Measurements from ENCODE around the gene FCHO2.
"Not testable (repeated sequence)": the region's sequence is repeated elsewhere in the genome, so short reads cannot be mapped to it uniquely, and the experiment has no call there.

The FCHO2 gene

DNA sequence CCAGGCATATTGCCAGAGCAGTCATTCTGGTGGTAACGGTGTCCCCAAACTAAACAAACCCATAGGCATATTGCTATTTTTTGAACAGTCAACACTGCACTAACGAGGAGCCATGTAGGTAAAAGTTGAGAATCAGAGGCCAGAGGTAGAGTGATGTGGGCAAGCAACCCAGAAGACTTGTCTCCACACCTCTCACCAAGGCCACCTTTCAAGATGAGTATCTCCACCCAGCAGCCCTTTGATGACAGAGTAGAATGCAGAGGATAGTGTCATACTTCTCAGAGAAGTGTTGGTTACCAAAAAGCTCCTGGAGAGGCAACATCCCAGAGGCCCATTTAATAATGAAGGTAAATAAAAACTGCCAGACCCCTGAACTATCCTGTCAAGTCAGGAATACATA lies 63.9 kb downstream of the FCHO2 start:
- DNase-seq: no peak
- in situ Hi-C loops (cut with HindIII; ENCODE audit: low pct_ligation_motif_present, low pct_unique_long_range_greater_than_20kb, low sequenced_read_pairs): no loop called here

- DNase-seq: no peak
- in situ Hi-C loops (cut with HindIII; ENCODE audit: low pct_ligation_motif_present, low pct_unique_long_range_greater_than_20kb, low sequenced_read_pairs): no loop called here
These were observed 66.8 kb downstream of the FCHO2 start for GRCh38 chr5:73022471-73023169.

GRCh38 chr5:73024946-73025544 lies 69.2 kb downstream of the FCHO2 start:
- DNase-seq; in situ Hi-C loops (cut with HindIII; ENCODE audit: low pct_ligation_motif_present, low pct_unique_long_range_greater_than_20kb, low sequenced_read_pairs): not testable (repeated sequence)

DNA sequence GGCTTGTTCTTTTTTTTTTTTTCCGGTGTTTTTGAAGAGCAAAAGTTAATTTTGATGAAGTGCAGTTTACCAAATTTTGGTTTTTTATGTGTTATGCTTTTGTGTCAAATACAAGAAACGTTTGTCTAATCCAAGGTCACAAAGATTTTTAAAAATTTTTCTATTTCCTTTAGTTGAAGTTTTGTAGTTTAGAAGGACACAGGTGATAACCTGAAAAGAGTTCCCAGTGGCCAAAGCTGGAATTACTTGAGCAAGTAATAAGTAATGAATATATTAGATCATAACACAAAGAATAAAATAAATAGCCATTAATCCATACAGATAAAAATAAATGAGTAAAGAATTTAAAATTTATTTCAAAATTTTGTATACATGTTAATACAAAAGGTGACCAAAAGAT lies 71.5 kb downstream of the FCHO2 start:
- peak; percentile 9 for DNase-seq
- in situ Hi-C loops (cut with HindIII; ENCODE audit: low pct_ligation_motif_present, low pct_unique_long_range_greater_than_20kb, low sequenced_read_pairs): no loop called here

GRCh38 chr5:73027816-73028215 lies 72.0 kb downstream of the FCHO2 start:
- in situ Hi-C loops (cut with HindIII; ENCODE audit: low pct_ligation_motif_present, low pct_unique_long_range_greater_than_20kb, low sequenced_read_pairs): no loop called here
- no peak for DNase-seq

DNA sequence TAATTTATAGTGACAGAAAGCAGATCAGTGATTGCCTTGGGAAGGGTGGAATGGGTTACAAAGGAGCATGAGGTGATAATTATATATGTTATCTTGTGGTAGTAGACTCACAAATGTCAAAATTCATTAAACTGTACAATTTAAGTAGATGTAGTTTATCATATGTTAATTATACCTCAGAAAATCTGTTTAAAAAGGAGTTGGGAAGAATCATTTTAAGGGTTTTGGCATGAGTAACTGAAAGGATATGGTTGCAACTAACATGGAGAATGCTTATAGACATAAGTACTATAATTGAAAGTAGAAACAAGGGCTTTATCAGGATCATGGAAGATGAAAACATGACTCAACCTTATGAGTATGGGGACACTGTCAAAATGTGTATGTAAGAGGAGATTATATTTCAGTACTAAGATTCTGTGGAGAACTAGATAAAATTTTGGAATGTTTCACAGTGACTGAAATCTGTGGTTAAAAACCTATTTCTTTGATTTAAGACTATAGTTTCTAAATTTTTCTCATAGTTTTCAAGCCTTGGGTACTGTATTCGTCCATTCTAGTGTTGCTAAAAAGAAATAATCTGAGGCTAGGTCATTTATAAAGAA lies 73.3 kb downstream of the FCHO2 start:
- no peak for DNase-seq
- in situ Hi-C loops (cut with HindIII; ENCODE audit: low pct_ligation_motif_present, low pct_unique_long_range_greater_than_20kb, low sequenced_read_pairs): no loop called here

- DNase-seq: no peak
These were observed 74.7 kb downstream of the FCHO2 start for GRCh38 chr5:73030531-73030930.

GRCh38 chr5:73030995-73031394 lies 75.2 kb downstream of the FCHO2 start:
- DNase-seq: peak; percentile 87
- in situ Hi-C loops (cut with HindIII; ENCODE audit: low pct_ligation_motif_present, low pct_unique_long_range_greater_than_20kb, low sequenced_read_pairs): no loop called here

More at GRCh38 chr5:73030531-73030930, 74.7 kb downstream of the FCHO2 start:
- in situ Hi-C loops (cut with HindIII; ENCODE audit: low pct_ligation_motif_present, low pct_unique_long_range_greater_than_20kb, low sequenced_read_pairs): no loop called here

DNA sequence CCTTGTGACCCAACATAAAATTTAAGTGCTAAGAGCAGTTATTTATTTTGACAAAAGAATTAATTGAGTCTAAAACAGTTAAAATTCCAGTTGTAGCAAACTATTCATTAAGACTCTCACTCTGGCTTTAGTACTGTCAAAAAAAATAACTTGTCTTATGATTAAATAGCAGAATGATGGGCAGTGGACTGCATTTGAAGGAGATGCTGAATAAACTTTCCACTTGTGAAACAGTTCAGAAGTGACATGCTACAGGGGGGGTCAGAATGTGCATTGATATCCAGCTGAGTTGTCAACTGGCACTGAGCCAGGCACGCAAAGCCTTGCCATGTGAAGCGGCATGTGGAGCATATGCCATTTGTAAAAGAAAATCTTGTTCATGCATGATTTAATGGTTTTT lies 76.0 kb downstream of the FCHO2 start:
- in situ Hi-C loops (cut with HindIII; ENCODE audit: low pct_ligation_motif_present, low pct_unique_long_range_greater_than_20kb, low sequenced_read_pairs): no loop called here
- peak; percentile 91 for DNase-seq

DNA sequence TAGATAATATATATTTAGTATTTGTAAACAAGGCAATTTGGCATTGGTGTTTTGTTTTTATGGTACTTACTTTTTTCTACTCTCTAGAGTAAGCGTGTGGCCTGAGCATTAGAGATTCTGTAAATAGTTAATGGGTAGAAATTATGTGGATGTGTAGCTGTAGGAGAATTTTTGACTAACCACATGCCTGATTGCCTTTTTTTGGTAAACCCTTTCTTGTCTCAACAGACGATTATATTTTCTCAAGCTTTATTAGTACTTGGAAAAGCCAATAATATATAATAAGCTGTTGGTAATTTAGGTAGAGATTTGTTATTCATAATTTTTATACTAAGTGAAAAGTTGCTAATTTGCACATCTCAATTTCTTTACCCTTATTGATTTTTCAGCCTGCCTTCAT lies 76.8 kb downstream of the FCHO2 start:
- in situ Hi-C loops (cut with HindIII; ENCODE audit: low pct_ligation_motif_present, low pct_unique_long_range_greater_than_20kb, low sequenced_read_pairs): no loop called here
- DNase-seq: peak; percentile 42

GRCh38 chr5:73037545-73037944 lies 81.7 kb downstream of the FCHO2 start:
- no peak for DNase-seq
- in situ Hi-C loops (cut with HindIII; ENCODE audit: low pct_ligation_motif_present, low pct_unique_long_range_greater_than_20kb, low sequenced_read_pairs): no loop called here

GRCh38 chr5:73039082-73039481 lies 83.2 kb downstream of the FCHO2 start:
- in situ Hi-C loops (cut with HindIII; ENCODE audit: low pct_ligation_motif_present, low pct_unique_long_range_greater_than_20kb, low sequenced_read_pairs): no loop called here
- DNase-seq: no peak

- DNase-seq: no peak
- in situ Hi-C loops (cut with HindIII; ENCODE audit: low pct_ligation_motif_present, low pct_unique_long_range_greater_than_20kb, low sequenced_read_pairs): no loop called here
These were observed 87.2 kb downstream of the FCHO2 start for GRCh38 chr5:73042993-73043392.

DNA sequence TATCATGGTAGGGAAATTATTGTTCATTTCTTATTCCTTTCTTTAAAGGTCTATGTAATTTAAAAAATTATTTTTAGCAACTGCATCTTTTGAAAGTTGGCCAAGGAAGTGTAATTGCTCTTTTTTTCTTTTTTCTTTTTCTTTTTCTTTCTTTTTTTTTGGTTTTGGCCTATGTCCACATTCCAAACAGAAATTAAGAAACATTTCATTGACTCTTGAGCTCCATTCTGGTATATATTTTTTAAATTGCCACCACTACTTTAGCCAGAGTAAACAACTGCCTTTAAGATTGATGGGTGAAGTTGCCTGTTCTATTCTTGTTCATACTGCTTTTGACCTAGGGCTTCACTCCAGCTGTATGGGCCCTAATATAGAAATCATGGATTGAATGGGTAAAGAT lies 88.7 kb downstream of the FCHO2 start:
- DNase-seq: no peak
- in situ Hi-C loops (cut with HindIII; ENCODE audit: low pct_ligation_motif_present, low pct_unique_long_range_greater_than_20kb, low sequenced_read_pairs): no loop called here

DNA sequence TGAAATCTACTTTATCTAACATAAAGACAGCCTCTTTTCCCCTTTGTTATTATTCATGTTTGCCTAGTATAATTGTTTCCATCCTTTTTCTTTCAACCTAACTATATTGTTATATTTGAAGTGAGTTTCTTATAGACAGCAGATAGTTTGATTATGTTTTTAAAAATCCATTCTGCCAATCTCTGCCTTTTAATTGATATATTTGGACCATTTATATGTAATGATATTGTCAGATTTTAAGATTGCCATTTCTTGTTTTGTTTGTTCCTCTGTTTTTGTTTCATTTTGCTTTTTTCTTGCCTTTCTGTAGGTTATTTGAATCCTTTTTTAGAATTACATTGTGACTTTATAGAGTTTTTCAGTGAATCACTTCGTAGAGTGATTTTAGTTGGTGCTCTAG lies 89.8 kb downstream of the FCHO2 start:
- in situ Hi-C loops (cut with HindIII; ENCODE audit: low pct_ligation_motif_present, low pct_unique_long_range_greater_than_20kb, low sequenced_read_pairs): no loop called here
- no peak for DNase-seq

DNA sequence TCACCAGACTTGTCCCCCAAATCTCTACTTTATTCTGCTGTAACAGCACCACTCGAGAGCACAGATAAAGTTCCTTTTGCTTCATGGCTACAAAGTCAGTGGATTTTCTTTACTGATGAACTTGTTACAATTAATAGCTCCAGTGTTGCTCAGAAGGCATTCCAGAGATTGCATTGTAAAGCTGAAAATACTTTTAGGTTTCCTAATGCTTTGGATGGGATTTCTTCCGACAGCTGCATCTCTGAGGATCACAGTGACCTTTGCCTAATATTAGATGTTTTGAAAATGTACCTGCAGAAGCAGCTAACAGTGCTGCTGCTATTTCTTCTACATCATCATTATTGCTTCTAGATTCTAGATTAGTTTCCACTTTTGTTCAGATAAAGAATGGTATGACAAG lies 105.8 kb downstream of the FCHO2 start:
- in situ Hi-C loops (cut with HindIII; ENCODE audit: low pct_ligation_motif_present, low pct_unique_long_range_greater_than_20kb, low sequenced_read_pairs): no loop called here
- DNase-seq: no peak

GRCh38 chr5:73066466-73066865 lies 110.6 kb downstream of the FCHO2 start:
- no peak for DNase-seq
- in situ Hi-C loops (cut with HindIII; ENCODE audit: low pct_ligation_motif_present, low pct_unique_long_range_greater_than_20kb, low sequenced_read_pairs): no loop called here

GRCh38 chr5:73067213-73067612 lies 111.4 kb downstream of the FCHO2 start:
- in situ Hi-C loops (cut with HindIII; ENCODE audit: low pct_ligation_motif_present, low pct_unique_long_range_greater_than_20kb, low sequenced_read_pairs): no loop called here
- no peak for DNase-seq

GRCh38 chr5:73081093-73081492 lies 125.3 kb downstream of the FCHO2 start:
- no peak for DNase-seq

GRCh38 chr5:73088026-73088425 lies 132.2 kb downstream of the FCHO2 start:
- peak; percentile 78 for DNase-seq
- in situ Hi-C loops (cut with HindIII; ENCODE audit: low pct_ligation_motif_present, low pct_unique_long_range_greater_than_20kb, low sequenced_read_pairs): no loop called here

More at GRCh38 chr5:73081093-73081492, 125.3 kb downstream of the FCHO2 start:
- in situ Hi-C loops (cut with HindIII; ENCODE audit: low pct_ligation_motif_present, low pct_unique_long_range_greater_than_20kb, low sequenced_read_pairs): no loop called here
